Measurements from ENCODE around the gene ZNF565.
A peak's percentile ranks its signal among the peaks of the same experiment; 100 is the strongest.

Gene ZNF565

GRCh38 chr19:36153126-36153525 is 61.3 kb downstream of the ZNF565 start:
- no peak for TF ChIP-seq CTCF (IDR thresholded peaks at IDR 0.05; ENCODE audit: extremely low read depth, missing control alignments)
- DNase-seq (ENCODE audit: low spot score): no peak

DNA sequence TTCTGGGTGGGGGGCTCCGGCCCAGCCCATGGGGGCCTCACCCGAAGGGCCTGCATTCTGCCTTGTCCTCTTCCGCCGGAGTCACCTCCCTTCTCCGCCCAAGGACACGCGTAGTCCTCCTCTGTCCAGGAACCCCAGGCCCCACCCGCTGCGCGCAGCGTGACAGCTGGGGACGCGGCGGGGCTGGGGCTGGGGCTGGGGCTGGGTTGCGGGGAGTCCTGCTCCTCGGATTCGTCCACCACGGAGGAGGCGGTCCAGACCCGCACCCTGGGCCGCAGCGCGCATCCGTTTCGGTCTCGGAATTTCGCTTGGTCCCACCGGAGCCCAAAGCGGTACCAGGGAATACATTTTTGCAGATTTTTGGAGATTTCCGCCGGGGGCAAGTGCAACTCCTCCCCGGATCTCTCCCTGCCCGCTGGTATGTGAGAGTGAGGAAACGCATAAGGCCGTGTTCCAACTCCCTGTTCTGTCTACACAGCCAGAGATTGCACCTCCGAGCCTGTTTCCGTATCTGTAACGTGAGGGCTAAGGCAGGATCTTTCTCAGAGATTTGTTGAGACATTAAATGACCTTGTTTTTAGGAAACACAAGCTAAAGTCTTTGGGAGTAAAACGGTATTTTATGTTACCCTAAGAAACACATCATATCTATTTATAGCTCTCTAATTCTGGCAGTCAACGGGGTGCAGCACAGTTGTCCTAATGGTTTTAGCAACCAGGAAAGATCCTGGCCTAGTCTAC is 61.9 kb downstream of the ZNF565 start, which contains the start of gene COX7A1:
TSS of gene COX7A1 (minus strand) at position 96 of the 740 bp plus-strand sequence. CDS start at position 56, 40 bp downstream.
- no peak for TF ChIP-seq CTCF (IDR thresholded peaks at IDR 0.05; ENCODE audit: extremely low read depth, missing control alignments)
- DNase-seq (ENCODE audit: low spot score): no peak

DNA sequence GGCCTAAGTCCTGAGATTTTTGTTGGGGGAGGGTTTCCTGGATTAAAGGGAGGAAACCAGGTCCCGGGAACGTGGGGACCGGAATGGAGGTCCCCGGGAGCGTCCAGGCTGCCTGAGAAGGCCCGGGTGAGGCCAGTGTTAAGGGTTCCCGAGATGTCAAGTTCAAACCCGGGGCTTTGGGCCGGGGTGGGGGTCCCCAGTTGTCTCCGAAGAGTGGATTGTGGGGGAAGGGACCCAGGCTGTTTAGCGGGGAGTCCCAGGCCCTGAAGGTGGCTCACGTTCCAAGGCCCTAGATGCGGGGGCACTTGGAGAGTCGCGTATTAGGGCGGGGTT is 62.5 kb downstream of the ZNF565 start:
- TF ChIP-seq CTCF (IDR thresholded peaks at IDR 0.05; ENCODE audit: extremely low read depth, missing control alignments): no peak
- DNase-seq (ENCODE audit: low spot score): peak; percentile 46

GRCh38 chr19:36151144-36152018 is 63.1 kb downstream of the ZNF565 start:
- peak; percentile 42 for DNase-seq (ENCODE audit: low spot score)
- TF ChIP-seq CTCF (IDR thresholded peaks at IDR 0.05; ENCODE audit: extremely low read depth, missing control alignments): no peak

DNA sequence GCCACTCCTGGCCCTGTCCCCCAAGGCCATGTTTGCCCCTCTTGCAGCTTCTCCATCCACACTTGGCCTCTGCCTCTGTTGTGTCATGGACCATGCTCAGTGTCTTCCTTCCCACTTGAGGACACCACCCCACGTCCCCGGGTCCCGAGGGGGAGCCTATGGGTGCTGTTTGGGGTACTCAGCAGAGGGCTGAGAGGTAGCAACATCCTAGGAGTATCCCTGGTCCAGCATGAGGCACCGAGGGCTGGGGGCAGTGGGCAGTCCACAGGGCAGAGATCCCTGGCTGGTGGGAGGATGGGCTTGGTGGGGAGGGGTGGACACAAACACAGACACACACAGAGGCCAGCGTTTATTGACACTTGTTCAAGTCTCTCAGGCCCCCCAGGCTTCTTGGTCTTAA is 63.9 kb downstream of the ZNF565 start:
- no peak for TF ChIP-seq CTCF (IDR thresholded peaks at IDR 0.05; ENCODE audit: extremely low read depth, missing control alignments)
- DNase-seq (ENCODE audit: low spot score): no peak

DNA sequence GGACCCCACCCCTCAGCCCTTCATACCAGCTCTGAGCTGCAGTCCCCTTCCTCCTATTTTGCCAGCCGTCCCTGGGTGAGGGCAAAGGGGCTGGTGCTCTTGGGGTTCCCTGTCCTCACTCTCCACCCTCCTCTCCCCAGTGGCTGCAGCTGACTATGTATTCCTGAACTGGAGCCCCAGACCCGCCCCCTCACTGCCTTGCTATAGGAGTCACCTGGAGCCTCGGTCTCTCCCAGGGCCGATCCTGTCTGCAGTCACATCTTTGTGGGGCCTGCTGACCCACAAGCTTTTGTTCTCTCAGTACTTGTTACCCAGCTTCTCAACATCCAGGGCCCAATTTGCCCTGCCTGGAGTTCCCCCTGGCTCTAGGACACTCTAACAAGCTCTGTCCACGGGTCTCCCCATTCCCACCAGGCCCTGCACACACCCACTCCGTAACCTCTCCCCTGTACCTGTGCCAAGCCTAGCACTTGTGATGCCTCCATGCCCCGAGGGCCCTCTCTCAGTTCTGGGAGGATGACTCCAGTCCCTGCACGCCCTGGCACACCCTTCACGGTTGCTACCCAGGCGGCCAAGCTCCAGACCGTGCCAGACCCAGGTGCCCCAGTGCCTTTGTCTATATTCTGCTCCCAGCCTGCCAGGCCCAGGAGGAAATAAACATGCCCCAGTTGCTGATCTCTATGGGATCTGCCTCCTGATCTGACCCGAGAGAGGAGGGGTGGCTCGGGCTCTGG is 64.6 kb downstream of the ZNF565 start:
- DNase-seq (ENCODE audit: low spot score): no peak
- no peak for TF ChIP-seq CTCF (IDR thresholded peaks at IDR 0.05; ENCODE audit: extremely low read depth, missing control alignments)

All from GM20000 (cell line).